Caco-2 (cell line): ENCODE results near the gene IL22. TPM values are rescaled to one million over a fixed set of nuclear protein-coding genes. Genes with fewer than 3 reads are reported as not detected.

Experiments used
- BruUV-seq: library from RNA; stranded (reverse); fragments of 400-500 nt; replicated peaks from 2 replicates; lab custom pipeline; 2021; lab: Mats Ljungman, UMichigan
- CTCF ChIA-PET: fragments of 300-600 bp; sonication (Branson Sonifier 250); formaldehyde crosslinking; loops from one replicate; lab custom pipeline; 2022; ENCODE audit warnings: antibody characterized with exemption; lab: Charles Lee
- POLR2A ChIA-PET: fragments of 300-600 bp; sonication (Branson Sonifier 250); formaldehyde crosslinking; loops from one replicate; lab custom pipeline; 2022; ENCODE audit warnings: antibody characterized with exemption; lab: Charles Lee
- DNase-seq, 2 experiments: peaks; one replicate each; pipeline versions ENCODE4 v3.0.0 to v3.0.0-alpha.2; 2020 to 2022
- H3K27me3 ChIP-seq: replicated peaks from 2 replicates; pipeline ENCODE4 v1.6.0; 2011; ENCODE audit warnings: low read length; ENCODE audit not compliant: control insufficient read depth, insufficient read depth
- H3K36me3 ChIP-seq: 2 replicates; pipeline ENCODE4 v1.5.1; 2011; ENCODE audit warnings: low read length; ENCODE audit not compliant: control insufficient read depth, insufficient read depth
- H3K4me1 ChIP-seq: fragments of 250-450 bp; sonication (Bioruptor Pico); 2 replicates; pipeline ENCODE4 v1.5.1; 2020; ENCODE audit warnings: mild to moderate bottlenecking
- H3K4me3 ChIP-seq: 2 replicates; pipeline ENCODE4 v1.5.1; 2011; ENCODE audit warnings: low read depth, mild to moderate bottlenecking, control low read depth, low read length
- H3K9me3 ChIP-seq: fragments of 250-450 bp; sonication (Bioruptor Pico); 2 replicates; pipeline ENCODE4 v1.5.1; 2020; ENCODE audit warnings: mild to moderate bottlenecking, moderate library complexity
- H3K27ac Mint-ChIP-seq: one replicate; pipeline ENCODE4 v1.8.0; 2022; ENCODE audit warnings: mixed read lengths; ENCODE audit not compliant: unreplicated experiment
- H3K27me3 Mint-ChIP-seq: one replicate; pipeline ENCODE4 v1.8.0; 2022; ENCODE audit warnings: mixed read lengths; ENCODE audit not compliant: insufficient read depth, unreplicated experiment
- H3K36me3 Mint-ChIP-seq: one replicate; pipeline ENCODE4 v1.8.0; 2022; ENCODE audit warnings: mild to moderate bottlenecking, mixed read lengths; ENCODE audit not compliant: insufficient read depth, unreplicated experiment
- H3K4me1 Mint-ChIP-seq: one replicate; pipeline ENCODE4 v1.8.0; 2022; ENCODE audit warnings: low read depth, mixed read lengths; ENCODE audit not compliant: unreplicated experiment
- H3K4me3 Mint-ChIP-seq: one replicate; pipeline ENCODE4 v1.8.0; 2022; ENCODE audit warnings: mild to moderate bottlenecking, moderate library complexity, mixed read lengths; ENCODE audit not compliant: unreplicated experiment
- H3K9me3 Mint-ChIP-seq: one replicate; pipeline ENCODE4 v1.8.0; 2022; ENCODE audit warnings: mixed read lengths; ENCODE audit not compliant: unreplicated experiment
- intact Hi-C: fragments of 100-400 bp; cut with micrococcal nuclease; formaldehyde crosslinking; loops from one replicate; pipeline ENCODE4 v1.10.0; 2022; ENCODE audit not compliant: unreplicated experiment
- total RNA-seq: library from RNA; stranded (reverse); gene quantifications from 2 replicates; pipeline ENCODE4 v1.2.3, GENCODE V29; 2022
- TF ChIP-seq, protein P1 (sequence below), 2 experiments: fragments of 200-600 bp in 1 of 2; IDR thresholded peaks; 1 replicate in 1 of 2; 2 replicates in 1 of 2; pipeline versions ENCODE4 v1.5.1 to v1.8.0; 2011 to 2022; ENCODE audit warnings: antibody characterized with exemption in 1 of 2, control low read depth in 1 of 2, inconsistent platforms in 1 of 2, low read depth in 1 of 2, low read length in 1 of 2, mild to moderate bottlenecking in 1 of 2, moderate library complexity in 1 of 2; ENCODE audit not compliant: insufficient read depth in 1 of 2, severe bottlenecking in 1 of 2, unreplicated experiment in 1 of 2

Gene IL22
- total RNA-seq, 1 experiment from 2014 or later = not detected

DNA sequence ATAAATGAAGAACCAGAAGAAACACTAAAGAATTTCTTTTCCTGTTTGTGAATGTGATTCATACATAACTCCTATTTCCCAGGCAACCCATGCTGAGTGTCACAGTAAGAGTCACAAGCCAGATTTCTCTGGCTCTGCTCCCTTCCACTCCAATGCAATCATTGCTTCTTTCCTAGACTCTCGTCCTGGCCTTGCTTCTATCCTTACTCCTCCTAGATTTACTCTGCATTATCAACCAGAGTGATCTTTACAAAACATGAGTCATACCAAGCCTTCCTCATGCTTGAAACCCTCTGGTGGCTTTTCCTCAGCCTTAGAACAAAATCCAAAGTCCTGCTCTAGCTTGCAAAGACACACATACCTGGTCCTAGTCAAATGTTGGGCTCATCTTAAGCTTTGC lies 13.3 kb downstream of the IL22 start:
- DNase-seq = no peak
- ChIA-PET POLR2A (no interaction called here), CTCF (no interaction called here)
- Histone ChIP-seq H3K27me3 (no peaks in the 10 kb centered on the region), H3K9me3 (no peaks in the 10 kb centered on the region), H3K4me1 (no peaks in the 10 kb centered on the region), H3K4me3 (no peak overlapping the region), H3K36me3 (no peaks in the 10 kb centered on the region)
- H3K27me3 Mint-ChIP-seq = peaks cover 7% of the 10 kb centered on the region
- no peaks in the 10 kb centered on the region for H3K36me3 Mint-ChIP-seq
- H3K9me3 Mint-ChIP-seq = no peaks in the 10 kb centered on the region
- no peak overlapping the region for H3K4me3 Mint-ChIP-seq
- no TSS peak for BruUV-seq
- intact Hi-C loops = loop anchor here (2.0 kb wide), 1 partner anchor 17 kb away; no protein-coding TSS in a partner anchor
- TF ChIP-seq, protein P1, sequence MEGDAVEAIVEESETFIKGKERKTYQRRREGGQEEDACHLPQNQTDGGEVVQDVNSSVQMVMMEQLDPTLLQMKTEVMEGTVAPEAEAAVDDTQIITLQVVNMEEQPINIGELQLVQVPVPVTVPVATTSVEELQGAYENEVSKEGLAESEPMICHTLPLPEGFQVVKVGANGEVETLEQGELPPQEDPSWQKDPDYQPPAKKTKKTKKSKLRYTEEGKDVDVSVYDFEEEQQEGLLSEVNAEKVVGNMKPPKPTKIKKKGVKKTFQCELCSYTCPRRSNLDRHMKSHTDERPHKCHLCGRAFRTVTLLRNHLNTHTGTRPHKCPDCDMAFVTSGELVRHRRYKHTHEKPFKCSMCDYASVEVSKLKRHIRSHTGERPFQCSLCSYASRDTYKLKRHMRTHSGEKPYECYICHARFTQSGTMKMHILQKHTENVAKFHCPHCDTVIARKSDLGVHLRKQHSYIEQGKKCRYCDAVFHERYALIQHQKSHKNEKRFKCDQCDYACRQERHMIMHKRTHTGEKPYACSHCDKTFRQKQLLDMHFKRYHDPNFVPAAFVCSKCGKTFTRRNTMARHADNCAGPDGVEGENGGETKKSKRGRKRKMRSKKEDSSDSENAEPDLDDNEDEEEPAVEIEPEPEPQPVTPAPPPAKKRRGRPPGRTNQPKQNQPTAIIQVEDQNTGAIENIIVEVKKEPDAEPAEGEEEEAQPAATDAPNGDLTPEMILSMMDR (IDR thresholded peaks at IDR 0.05; ENCODE audit: insufficient read depth in 1 of 2, low read depth in 1 of 2, low read length in 1 of 2, severe bottlenecking in 1 of 2, unreplicated experiment in 1 of 2) = no peak
- H3K4me1 Mint-ChIP-seq = peaks cover 7% of the 10 kb centered on the region
- H3K27ac Mint-ChIP-seq = no peak overlapping the region

DNA sequence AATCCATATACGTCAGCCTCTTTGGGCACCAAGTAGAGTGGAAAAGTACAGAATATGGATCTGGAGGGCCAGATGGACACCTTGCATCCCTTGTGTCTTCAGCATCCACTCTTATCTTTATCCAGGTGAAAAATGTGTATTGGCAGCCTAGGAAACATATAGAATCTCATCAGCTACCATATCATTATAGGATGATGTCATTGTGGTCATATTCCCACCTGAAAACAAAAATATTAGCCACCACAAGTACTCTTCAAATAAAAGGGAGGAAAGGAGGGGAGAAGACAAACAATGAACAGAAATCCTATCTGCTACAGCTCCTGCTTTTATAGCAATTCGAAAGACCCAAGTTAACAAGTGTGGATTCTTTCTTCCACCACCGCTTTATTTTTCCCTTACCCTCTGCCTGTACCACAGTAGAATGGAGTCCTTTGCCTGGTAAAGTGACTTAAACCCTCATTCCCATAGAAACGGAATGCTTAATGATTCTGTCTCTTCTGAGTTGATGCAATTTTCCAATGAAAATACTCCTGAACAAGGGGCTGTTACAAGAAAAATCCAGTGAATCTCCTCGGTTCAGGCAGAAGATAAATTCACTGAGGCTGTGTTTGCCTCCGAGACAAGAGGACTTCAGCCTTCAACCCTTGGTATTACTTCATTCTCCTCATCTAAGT lies 14.0 kb downstream of the IL22 start:
- H3K9me3 Mint-ChIP-seq = no peaks in the 10 kb centered on the region
- H3K36me3 ChIP-seq = no peaks in the 10 kb centered on the region
- H3K27me3 Mint-ChIP-seq = peaks cover 12% of the 10 kb centered on the region
- BruUV-seq = no TSS peak
- H3K4me1 Mint-ChIP-seq = peaks cover 7% of the 10 kb centered on the region
- no peak overlapping the region for H3K27ac Mint-ChIP-seq
- H3K4me3 ChIP-seq = no peak overlapping the region
- TF ChIP-seq, protein P1 (IDR thresholded peaks at IDR 0.05; ENCODE audit: insufficient read depth in 1 of 2, low read depth in 1 of 2, low read length in 1 of 2, severe bottlenecking in 1 of 2, unreplicated experiment in 1 of 2) = no peak
- no peaks in the 10 kb centered on the region for H3K36me3 Mint-ChIP-seq
- no peaks in the 10 kb centered on the region for H3K27me3 ChIP-seq
- DNase-seq = no peak
- H3K4me3 Mint-ChIP-seq = no peak overlapping the region
- ChIA-PET POLR2A (no interaction called here), CTCF (no interaction called here)
- H3K4me1 ChIP-seq = no peaks in the 10 kb centered on the region
- intact Hi-C loops = no loop called here
- H3K9me3 ChIP-seq = no peaks in the 10 kb centered on the region

DNA sequence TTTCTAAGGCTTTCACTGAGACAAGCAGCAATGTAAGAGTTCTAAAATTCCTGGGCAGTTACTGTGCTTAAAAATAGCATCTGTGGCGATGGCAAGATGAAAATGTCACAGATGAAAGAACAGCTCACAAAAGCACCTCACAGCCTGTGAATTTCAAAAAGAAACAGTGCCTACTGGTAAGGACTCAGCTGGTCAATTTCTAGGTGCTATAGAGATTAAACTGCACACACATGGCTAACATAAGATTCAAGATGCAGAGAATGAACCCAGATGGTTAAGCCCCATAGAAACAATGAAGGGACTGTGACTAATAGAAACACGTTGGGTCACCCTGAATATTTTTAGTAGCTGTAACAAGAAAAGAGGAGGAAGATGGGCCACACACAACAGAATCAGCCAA lies 15.8 kb downstream of the IL22 start:
- intact Hi-C loops = no loop called here
- Histone ChIP-seq H3K36me3 (no peaks in the 10 kb centered on the region), H3K9me3 (no peaks in the 10 kb centered on the region), H3K4me1 (no peaks in the 10 kb centered on the region), H3K27me3 (no peaks in the 10 kb centered on the region), H3K4me3 (no peak overlapping the region)
- DNase-seq = no peak
- Mint-ChIP-seq H3K27ac (no peak overlapping the region), H3K36me3 (no peaks in the 10 kb centered on the region), H3K4me1 (peaks cover 7% of the 10 kb centered on the region), H3K27me3 (peaks cover 19% of the 10 kb centered on the region), H3K9me3 (no peaks in the 10 kb centered on the region), H3K4me3 (no peak overlapping the region)
- CTCF ChIA-PET = interaction anchor here (0.6 kb wide), 1 partner anchor 549 kb away, joined by 5 read pairs; no protein-coding TSS in a partner anchor
- no TSS peak for BruUV-seq
- TF ChIP-seq, protein P1 (IDR thresholded peaks at IDR 0.05; ENCODE audit: insufficient read depth in 1 of 2, low read depth in 1 of 2, low read length in 1 of 2, severe bottlenecking in 1 of 2, unreplicated experiment in 1 of 2) = no peak
- POLR2A ChIA-PET = no interaction called here
